ENCODE results near the gene PPP1R9B. TPM values are rescaled to one million over a fixed set of nuclear protein-coding genes. Genes with fewer than 3 reads are reported as not detected.

PPP1R9B gene
- total RNA-seq (100 to 1,000 TPM in 1 of 2 donors, 10 to 100 TPM in 1; 82.9 to 111 TPM), total RNA-seq (87.6 to 147 reads per million in 2 donors)

DNA sequence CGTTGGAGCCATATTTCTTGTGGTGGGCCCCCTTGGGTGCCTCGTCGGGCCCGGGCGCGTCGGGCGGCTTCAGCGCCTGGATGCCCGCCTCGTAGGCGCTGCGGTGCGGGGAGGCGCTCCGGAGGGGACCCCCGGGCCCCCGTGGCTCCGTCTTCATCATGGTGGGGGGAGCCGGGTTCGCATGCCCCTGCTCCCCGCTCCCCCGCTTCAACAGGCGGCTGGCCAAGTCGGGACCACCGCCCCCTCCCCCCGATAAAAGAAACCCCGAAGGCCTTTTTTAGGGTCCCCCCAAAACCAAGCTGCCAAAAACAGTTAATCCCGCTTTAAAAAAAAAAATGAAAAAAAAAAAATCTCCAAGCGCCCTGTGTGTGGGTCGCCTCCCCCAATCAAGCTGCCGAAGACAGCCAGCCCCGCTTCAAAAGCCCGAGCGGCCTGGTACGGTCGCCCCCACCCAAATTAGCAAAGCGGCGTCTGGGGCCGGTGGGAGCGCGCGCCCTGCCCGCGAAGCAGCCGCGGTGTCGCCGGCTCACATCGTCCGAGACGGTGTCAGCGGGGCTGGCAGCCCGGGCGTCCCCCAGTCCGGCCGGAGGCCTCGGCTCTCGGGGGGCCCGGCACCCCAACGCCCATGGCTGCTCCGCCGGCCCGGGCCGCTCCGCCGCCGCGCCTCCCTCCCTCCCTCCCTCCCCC lies at the start of gene PPP1R9B:
Gene PPP1R9B, minus strand, starts transcription at position 324 of the 687 bp plus-strand sequence. Its CDS starts 164 bp downstream, at position 160.
- H3K36me3 Mint-ChIP-seq (ENCODE audit: low read depth), result peaks cover 6% of the 10 kb centered on the region
- DNase-seq, result no peak
- peaks cover 29% of the 10 kb centered on the region for H3K4me1 Mint-ChIP-seq

GRCh38 chr17:50199803-50200456 lies 49.5 kb upstream of the PPP1R9B start:
- H3K4me1 Mint-ChIP-seq, result peaks cover 20% of the 10 kb centered on the region
- H3K9me3 ChIP-seq (ENCODE audit: control insufficient read depth, low read length, poor library complexity, severe bottlenecking), result no peaks in the 10 kb centered on the region
- peaks cover 58% of the 10 kb centered on the region for H3K27me3 Mint-ChIP-seq
- H3K4me3 Mint-ChIP-seq, result peak overlapping the region; percentile 85
- DNase-seq (peak; percentile 60 to 71 (median 62)), ATAC-seq (peak; percentile 84)
- H3K27ac Mint-ChIP-seq, result peak overlapping the region; percentile 73
- H3K36me3 Mint-ChIP-seq (ENCODE audit: low read depth), result peaks cover 6% of the 10 kb centered on the region

More for the DNA sequence above, at the start of gene PPP1R9B:
- H3K4me3 Mint-ChIP-seq, result peak within 1 kb of the TSS; percentile 98
- H3K27me3 Mint-ChIP-seq, result no peaks in the 10 kb centered on the region
- peak within 1 kb of the TSS; percentile 98 for H3K27ac Mint-ChIP-seq
- no peaks in the 10 kb centered on the region for H3K9me3 ChIP-seq (ENCODE audit: control insufficient read depth, low read length, poor library complexity, severe bottlenecking)
- peak; percentile 1 for ATAC-seq

DNA sequence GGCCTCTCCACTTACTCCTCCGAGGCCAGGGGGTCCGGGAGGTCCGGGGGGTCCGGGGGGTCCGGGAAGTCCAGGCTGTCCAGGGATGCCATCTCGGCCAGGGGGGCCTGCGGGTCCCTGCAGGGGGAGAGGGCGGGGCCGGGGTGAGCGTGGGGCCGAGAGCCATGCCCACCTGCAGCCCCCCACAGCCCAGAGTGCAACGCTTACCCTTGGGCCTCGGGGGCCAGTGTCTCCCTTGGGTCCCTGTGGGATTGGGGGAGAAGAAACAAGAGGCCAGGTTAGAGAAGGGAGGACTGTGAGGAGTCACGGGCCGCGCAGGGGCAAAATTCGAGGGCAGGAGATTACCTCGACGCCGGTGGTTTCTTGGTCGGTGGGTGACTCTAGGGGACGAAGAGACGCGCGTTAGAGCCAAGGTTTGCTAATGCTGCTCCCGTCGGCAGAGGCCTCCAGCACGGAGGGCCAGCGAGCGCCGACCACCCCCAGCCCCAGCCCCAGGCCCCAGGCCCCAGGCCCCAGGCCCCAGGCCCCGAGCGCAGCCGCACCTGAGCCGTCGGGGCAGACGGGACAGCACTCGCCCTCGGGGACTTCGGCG lies 48.8 kb upstream of the PPP1R9B start:
- peak overlapping the region; percentile 85 for H3K4me3 Mint-ChIP-seq
- DNase-seq, result no peak

GRCh38 chr17:50198026-50198669 lies 47.7 kb upstream of the PPP1R9B start:
- no peaks in the 10 kb centered on the region for H3K9me3 ChIP-seq (ENCODE audit: control insufficient read depth, low read length, poor library complexity, severe bottlenecking)
- Mint-ChIP-seq H3K4me1 (peaks cover 20% of the 10 kb centered on the region), H3K27me3 (peaks cover 46% of the 10 kb centered on the region), H3K4me3 (no peak overlapping the region), H3K36me3 (ENCODE audit: low read depth) (peaks cover 6% of the 10 kb centered on the region), H3K27ac (peak overlapping the region; percentile 90)
- DNase-seq (peak in 2 of 3 donors; percentile 23 to 51), ATAC-seq (no peak)

More for the DNA sequence above, 48.8 kb upstream of the PPP1R9B start:
- H3K36me3 Mint-ChIP-seq (ENCODE audit: low read depth), result peaks cover 6% of the 10 kb centered on the region
- no peaks in the 10 kb centered on the region for H3K9me3 ChIP-seq (ENCODE audit: control insufficient read depth, low read length, poor library complexity, severe bottlenecking)
- peak overlapping the region; percentile 90 for H3K27ac Mint-ChIP-seq
- no peak for ATAC-seq
- peaks cover 52% of the 10 kb centered on the region for H3K27me3 Mint-ChIP-seq
- peaks cover 20% of the 10 kb centered on the region for H3K4me1 Mint-ChIP-seq

DNA sequence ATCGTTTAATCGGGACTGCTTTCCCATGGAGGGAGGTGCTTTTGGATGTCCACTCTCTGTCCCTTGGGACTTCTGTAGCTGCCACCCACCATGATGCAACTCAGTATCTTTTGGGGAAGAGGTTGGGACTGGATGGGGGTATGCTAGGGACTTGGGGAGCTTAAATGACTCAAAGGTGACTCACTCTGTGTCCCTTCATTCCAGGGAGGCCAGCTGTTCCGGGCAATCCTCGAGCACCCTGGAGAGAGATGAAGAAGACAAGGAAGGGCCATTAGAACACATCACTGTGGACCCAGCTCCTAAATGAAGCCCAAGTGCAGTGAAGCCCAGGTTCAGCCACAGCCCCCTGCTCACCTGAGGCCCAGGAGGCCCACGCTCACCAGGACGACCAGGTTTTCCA lies 46.3 kb upstream of the PPP1R9B start:
- ATAC-seq (no peak), DNase-seq (no peak)
- H3K4me1 Mint-ChIP-seq, result peaks cover 17% of the 10 kb centered on the region
- H3K27ac Mint-ChIP-seq, result peak overlapping the region; percentile 90
- peaks cover 33% of the 10 kb centered on the region for H3K27me3 Mint-ChIP-seq
- H3K4me3 Mint-ChIP-seq, result no peak overlapping the region
- peaks cover 3% of the 10 kb centered on the region for H3K36me3 Mint-ChIP-seq (ENCODE audit: low read depth)
- no peaks in the 10 kb centered on the region for H3K9me3 ChIP-seq (ENCODE audit: control insufficient read depth, low read length, poor library complexity, severe bottlenecking)

DNA sequence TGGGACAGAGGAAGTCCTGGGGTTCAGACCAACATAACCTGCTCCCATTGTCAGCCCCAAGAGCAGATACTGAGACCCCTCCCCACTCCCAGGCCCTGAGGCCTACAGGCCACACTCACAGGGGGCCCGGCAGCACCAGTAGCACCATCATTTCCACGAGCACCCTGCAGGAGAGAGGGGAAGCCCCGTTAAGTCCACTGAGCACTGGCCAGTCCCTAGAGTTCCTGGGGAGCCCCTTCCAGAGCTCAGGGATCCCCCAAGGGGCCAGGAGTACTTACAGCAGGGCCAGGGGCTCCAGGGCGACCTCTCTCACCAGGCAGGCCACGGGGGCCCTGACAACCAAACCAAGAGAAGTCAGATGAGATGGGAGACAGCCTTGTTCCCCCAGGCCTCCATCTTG lies 45.6 kb upstream of the PPP1R9B start:
- Mint-ChIP-seq H3K27ac (peak overlapping the region; percentile 90), H3K36me3 (ENCODE audit: low read depth) (peaks cover 2% of the 10 kb centered on the region), H3K27me3 (peaks cover 25% of the 10 kb centered on the region), H3K4me1 (peaks cover 14% of the 10 kb centered on the region), H3K4me3 (no peak overlapping the region)
- DNase-seq, result no peak
- ATAC-seq, result no peak
- H3K9me3 ChIP-seq (ENCODE audit: control insufficient read depth, low read length, poor library complexity, severe bottlenecking), result no peaks in the 10 kb centered on the region

- ATAC-seq (no peak), DNase-seq (no peak)
- no peaks in the 10 kb centered on the region for H3K9me3 ChIP-seq (ENCODE audit: control insufficient read depth, low read length, poor library complexity, severe bottlenecking)
- Mint-ChIP-seq H3K36me3 (ENCODE audit: low read depth) (no peaks in the 10 kb centered on the region), H3K27ac (peak overlapping the region; percentile 90), H3K27me3 (peaks cover 19% of the 10 kb centered on the region), H3K4me1 (peaks cover 9% of the 10 kb centered on the region), H3K4me3 (no peak overlapping the region)
Observed at GRCh38 chr17:50194934-50195865, 44.7 kb upstream of the PPP1R9B start.

- H3K4me1 Mint-ChIP-seq, result peaks cover 9% of the 10 kb centered on the region
- H3K27me3 Mint-ChIP-seq, result peaks cover 19% of the 10 kb centered on the region
- H3K4me3 Mint-ChIP-seq, result no peak overlapping the region
- ATAC-seq (no peak), DNase-seq (no peak)
- no peaks in the 10 kb centered on the region for H3K9me3 ChIP-seq (ENCODE audit: control insufficient read depth, low read length, poor library complexity, severe bottlenecking)
- H3K27ac Mint-ChIP-seq, result no peak overlapping the region
- no peaks in the 10 kb centered on the region for H3K36me3 Mint-ChIP-seq (ENCODE audit: low read depth)
Observed at GRCh38 chr17:50194140-50194933, 43.9 kb upstream of the PPP1R9B start.

DNA sequence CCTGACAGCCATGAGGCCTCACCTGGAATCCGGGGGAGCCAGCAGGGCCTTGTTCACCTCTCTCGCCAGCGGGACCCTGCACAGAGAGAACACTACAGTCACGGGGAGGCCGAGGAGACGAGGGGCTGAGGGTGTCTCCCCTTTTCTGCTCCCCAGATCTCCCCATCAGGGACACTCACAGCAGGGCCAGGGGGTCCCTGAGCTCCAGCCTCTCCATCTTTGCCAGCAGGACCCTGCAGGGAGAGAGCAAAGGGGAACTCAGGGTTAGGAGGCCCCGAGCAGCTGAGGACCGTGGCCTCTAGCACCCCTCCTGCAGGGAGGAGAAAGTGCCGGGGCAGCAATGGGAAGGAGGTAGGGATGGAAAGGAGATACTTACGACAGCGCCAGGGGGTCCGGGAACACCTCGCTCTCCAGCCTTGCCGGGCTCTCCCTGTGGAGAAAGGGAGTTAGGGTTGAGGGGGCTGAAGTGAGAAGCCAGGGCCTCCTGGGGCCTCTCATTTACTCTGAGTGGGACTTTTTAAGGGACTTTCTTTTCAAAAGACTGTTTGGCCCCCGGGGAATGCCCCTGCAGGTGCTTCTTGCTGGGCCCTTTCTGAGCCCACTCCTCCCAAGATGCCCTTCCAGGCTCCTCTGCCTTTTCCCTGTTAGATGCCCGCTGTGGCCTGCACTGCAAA lies 42.3 kb upstream of the PPP1R9B start:
- no peak overlapping the region for H3K27ac Mint-ChIP-seq
- H3K4me3 Mint-ChIP-seq, result no peak overlapping the region
- peaks cover 9% of the 10 kb centered on the region for H3K27me3 Mint-ChIP-seq
- H3K36me3 Mint-ChIP-seq (ENCODE audit: low read depth), result no peaks in the 10 kb centered on the region
- DNase-seq (no peak), ATAC-seq (peak; percentile 32)
- H3K9me3 ChIP-seq (ENCODE audit: control insufficient read depth, low read length, poor library complexity, severe bottlenecking), result no peaks in the 10 kb centered on the region
- peaks cover 3% of the 10 kb centered on the region for H3K4me1 Mint-ChIP-seq

GRCh38 chr17:50192144-50192617 lies 41.7 kb upstream of the PPP1R9B start:
- Mint-ChIP-seq H3K4me3 (no peak overlapping the region), H3K27me3 (peaks cover 4% of the 10 kb centered on the region), H3K4me1 (peaks cover under 1% of the 10 kb centered on the region), H3K36me3 (ENCODE audit: low read depth) (no peaks in the 10 kb centered on the region), H3K27ac (no peak overlapping the region)
- ATAC-seq (no peak), DNase-seq (no peak)
- H3K9me3 ChIP-seq (ENCODE audit: control insufficient read depth, low read length, poor library complexity, severe bottlenecking), result no peaks in the 10 kb centered on the region

GRCh38 chr17:50191359-50192143 lies 41.1 kb upstream of the PPP1R9B start:
- H3K4me3 Mint-ChIP-seq, result no peak overlapping the region

More at GRCh38 chr17:50191359-50192143, 41.1 kb upstream of the PPP1R9B start:
- H3K27me3 Mint-ChIP-seq, result peaks cover 4% of the 10 kb centered on the region
- H3K4me1 Mint-ChIP-seq, result peaks cover 2% of the 10 kb centered on the region
- no peaks in the 10 kb centered on the region for H3K36me3 Mint-ChIP-seq (ENCODE audit: low read depth)
- H3K9me3 ChIP-seq (ENCODE audit: control insufficient read depth, low read length, poor library complexity, severe bottlenecking), result no peaks in the 10 kb centered on the region
- no peak overlapping the region for H3K27ac Mint-ChIP-seq
- no peak for DNase-seq
- no peak for ATAC-seq

Measured in T-helper 17 cell (primary cell).